GM04504 (cell line): Measurements from ENCODE around the gene RUNX2.
A peak's percentile ranks its signal among the peaks of the same experiment; 100 is the strongest.
"Not testable (repeated sequence)": the region's sequence is repeated elsewhere in the genome, so short reads cannot be mapped to it uniquely, and the experiment has no call there.

Source experiments
- DNase-seq: peaks from one replicate; pipeline ENCODE4 v3.0.0-alpha.2; 2012; ENCODE audit warnings: low read depth

Gene RUNX2

DNA sequence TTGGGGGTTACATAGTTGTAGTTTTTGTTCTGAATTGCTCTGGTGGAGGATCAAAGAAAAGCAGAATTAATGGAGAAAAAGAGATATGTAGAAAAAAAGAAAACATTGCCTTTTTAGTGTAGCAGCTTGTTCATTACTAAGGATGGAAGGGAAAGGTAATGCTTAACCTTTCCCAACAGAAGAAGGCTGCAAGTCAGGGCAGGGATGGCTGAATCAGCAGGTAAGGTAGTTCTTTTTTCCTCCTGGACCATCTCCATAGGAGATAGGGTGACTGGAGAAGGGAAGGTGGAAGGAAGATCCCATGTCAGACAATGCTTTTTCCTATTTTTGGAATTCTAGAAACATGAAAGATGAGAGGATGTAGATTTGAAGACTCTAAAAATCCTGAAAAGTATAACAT lies 129.0 kb downstream of the RUNX2 start:
- DNase-seq: no peak

DNA sequence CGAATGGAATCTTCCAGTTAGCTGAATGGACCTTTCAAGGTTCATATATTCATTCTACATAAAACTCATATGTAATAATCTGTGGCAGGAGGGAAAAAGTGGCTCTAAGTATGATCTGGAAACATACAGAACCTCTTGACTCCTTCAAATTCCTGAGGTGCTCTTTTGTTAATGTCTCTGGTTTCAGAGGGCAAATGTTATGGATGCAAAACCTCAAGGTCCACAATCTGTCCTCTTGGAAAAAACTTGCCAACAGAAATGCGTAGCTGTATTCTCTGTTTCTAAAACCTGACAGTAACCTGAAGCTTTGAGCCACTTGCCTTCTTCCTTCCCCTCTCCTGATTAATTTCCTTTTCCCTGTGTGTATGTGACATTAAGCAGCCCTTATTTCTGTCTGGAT lies 130.5 kb downstream of the RUNX2 start:
- no peak for DNase-seq

DNA sequence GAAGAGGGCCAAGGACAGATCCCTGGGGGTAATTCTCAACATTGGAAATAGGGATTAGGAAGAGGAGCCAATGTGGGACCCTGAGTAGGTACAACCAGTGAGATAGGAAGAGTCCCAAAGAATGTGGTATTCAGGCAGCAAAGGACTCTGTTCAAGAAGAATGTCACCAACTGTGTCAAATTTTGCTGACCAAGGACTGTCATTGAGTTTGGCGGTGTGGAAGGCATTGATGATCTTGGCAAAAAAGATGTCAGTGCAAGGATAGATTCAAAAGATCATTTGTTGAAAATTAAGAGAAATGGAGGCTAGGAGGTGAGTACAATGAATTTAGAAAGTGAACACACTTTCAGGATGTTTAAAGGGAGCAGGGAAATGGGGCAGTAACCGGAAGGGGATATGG lies 132.0 kb downstream of the RUNX2 start:
- no peak for DNase-seq

DNA sequence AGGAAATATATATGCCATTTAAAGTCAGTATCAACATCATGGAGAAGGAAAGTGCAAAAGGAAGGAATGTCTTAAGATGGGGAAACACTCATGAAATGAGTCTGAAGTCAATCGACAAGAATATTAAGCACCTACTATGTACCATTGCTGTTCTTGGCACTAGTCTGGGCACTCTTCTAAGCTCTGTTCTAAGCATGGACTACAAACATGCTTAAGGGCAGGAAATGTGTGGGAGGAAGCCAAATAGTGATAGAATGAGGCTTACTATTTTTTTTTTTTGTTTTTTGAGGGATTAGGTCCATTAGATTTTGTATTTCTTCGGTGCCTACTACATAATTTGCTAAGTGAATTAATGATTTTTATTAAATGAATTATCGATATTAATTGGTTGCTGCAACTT lies 133.4 kb downstream of the RUNX2 start:
- no peak for DNase-seq

DNA sequence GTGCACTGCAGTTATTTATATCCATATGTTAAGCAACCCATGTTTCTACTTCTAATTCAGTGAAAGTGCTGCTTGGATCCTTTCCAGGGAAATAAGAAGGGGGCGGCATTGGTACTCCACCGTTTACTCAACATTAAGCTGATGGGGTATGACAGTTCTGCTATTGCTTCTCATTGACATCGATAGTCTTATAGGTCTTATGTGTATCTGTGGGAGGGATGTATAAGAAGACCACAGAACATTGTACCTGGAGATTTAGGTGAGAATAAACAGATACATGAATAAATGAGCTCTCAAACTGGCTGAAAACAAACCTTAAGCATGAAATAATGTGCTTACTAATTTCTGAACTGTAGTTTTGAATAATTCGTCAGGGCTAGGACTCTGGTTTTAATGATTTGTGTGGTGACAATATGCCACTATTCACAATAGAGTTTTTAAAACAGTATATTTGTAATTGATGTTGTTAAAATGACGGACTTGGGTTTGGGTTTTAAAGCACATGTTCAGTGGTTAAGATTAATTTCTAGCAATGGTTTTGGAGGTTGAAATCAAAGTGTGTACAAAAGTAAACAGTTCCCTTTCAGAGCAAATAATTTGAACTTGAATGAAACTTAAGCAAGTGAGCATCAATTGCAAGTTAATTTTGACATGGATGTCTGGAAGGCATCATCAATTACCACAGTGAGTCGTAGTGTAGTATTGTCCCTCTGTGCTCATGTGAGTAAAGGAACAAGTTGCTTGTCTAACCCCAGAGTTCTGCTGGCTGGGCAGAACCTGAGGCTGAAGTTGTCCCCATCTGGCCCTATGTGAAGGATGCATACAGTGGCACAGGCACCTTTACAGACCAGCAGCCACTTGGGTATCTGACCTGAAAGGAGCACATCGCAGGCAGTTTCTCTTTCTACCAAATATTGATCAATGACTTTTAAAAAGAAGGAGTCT lies 134.3 kb downstream of the RUNX2 start:
- DNase-seq: no peak

DNA sequence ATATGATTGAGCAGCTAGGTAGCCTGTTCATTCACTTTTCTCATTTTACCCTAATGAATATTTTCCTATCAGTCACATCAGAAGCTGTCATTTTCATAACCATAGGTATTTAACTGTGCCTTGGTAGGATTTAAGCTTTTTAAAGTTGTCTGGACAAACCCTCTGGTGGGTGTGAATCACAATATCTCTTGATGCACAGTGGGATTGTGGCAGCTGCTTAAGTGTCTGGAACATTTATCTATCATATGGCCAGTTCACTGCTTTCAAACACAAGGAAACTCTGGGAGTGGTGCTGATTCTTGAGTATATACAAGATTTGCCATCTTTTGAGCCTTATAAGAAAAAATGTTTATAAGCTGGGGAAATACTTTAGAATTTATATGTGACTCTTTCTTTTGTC lies 136.6 kb downstream of the RUNX2 start:
- DNase-seq: no peak

DNA sequence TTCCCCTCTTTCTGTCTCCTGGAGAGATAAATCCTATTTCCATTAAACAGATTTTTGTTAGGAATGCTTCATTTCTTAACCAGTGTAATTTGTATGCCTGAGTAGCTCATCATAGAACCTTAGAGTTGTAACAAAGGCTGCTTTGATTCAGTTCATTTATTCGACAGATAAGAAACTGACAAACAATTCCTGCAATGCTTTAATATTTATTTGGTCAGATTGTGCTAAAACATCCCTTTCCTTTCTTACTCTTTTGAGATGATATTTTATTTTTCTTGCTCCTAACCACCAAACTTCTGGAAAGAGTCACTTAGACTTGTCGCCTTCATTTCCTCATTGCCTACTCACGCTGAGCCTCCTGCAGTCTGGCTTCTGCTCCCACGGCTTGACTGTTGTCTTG lies 138.6 kb downstream of the RUNX2 start:
- no peak for DNase-seq

DNA sequence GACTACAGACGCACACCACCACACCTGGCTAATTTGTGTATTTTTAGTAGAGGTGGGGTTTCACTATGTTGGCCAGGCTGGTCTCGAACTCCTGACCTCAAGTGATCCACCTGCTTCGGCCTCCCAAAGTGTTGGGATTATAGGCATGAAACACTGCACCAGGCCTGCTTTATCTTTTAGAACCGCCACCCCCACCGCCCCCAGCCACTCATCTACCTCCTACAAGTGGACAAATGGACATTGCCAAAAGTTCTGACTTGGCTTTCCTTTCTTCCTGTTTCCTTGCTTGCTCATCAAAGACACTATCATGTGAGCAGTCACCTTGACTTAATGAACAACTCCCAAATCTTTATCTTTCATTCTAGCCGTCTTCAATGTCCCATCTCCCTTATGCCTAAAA lies 139.3 kb downstream of the RUNX2 start:
- DNase-seq: not testable (repeated sequence)

DNA sequence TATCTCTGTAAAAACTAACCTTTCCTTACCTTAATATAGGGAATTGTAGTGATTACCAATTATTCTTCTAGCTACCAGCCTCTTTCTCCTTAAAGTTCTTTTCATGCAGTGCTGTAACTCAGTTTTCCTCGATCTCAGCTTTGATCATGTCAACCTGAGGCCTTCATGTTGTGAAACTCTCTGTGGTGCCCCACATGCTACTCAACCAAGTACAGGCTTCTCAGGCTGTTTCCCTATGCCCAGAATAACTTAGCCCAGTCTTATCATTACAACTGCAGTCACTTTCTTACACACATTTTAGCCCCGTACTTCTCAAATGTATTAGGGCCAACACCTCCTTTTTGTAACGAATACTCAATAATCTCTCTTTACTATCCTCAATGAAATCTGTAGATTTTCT lies 139.7 kb downstream of the RUNX2 start:
- no peak for DNase-seq

DNA sequence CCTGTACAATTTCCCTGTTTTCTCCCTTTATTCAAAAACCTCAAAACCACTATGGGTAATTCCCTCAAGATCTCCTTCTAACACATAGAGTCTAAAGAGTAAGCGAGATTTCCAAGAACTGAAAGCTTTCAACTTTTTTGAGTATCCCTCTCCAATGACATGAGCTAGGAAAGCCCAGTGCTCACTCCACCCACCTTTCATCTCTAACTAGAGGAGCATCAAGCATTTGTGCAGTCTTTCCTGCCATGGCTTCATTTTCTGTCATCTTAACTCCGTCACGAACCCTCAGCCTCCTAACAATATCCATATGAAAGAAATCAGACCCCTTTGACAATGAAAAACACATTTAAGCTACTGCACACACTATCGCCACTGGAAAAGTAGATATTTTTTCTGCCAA lies 141.5 kb downstream of the RUNX2 start:
- DNase-seq: no peak

DNA sequence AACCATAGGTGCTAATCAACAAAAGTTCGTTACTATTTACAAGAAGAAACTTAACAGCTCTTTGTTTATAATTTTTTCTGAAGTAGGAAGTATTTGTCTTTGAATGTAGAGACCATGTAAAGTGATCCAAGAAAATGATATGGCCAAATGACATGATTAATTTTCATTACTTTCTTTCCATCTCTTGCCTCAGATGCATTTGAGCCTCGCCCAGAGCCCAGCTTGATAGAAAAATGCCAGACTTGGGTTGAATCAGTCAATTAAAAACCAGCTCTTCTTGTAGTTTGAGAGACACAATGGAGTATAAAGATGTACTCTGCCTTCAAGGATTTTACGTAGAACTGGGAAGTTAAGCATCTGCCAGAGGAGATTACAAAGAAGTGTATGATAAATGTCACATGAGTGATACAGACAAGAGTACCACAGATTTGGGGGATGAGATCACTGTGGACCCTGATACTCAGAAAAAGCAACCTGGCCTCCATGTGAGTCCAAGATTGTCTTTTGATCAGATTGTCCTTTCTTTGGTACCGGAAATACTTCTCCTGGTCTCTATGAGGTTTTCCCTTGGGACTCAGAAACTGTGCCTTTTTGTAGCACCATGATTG lies 142.1 kb downstream of the RUNX2 start:
- DNase-seq: no peak

DNA sequence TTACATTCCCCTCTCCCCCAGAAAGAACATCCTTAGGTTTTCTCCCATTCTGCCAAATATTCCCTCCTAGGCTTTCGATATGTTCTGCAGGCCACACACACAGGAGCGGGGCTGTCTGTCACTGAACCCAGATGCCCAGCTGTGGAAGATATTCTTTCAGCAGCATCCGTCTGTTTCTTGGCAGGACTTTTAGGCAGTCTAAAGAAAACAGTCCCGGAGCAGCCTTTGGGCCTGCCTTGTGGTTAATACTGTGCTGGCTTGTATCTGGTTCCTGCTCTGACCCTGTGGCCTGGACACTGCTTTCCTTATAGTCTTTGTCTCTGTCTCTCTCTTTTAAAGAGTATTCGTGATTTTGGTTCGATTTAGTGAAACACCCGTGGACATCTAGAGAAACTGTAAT lies 144.3 kb downstream of the RUNX2 start:
- no peak for DNase-seq

DNA sequence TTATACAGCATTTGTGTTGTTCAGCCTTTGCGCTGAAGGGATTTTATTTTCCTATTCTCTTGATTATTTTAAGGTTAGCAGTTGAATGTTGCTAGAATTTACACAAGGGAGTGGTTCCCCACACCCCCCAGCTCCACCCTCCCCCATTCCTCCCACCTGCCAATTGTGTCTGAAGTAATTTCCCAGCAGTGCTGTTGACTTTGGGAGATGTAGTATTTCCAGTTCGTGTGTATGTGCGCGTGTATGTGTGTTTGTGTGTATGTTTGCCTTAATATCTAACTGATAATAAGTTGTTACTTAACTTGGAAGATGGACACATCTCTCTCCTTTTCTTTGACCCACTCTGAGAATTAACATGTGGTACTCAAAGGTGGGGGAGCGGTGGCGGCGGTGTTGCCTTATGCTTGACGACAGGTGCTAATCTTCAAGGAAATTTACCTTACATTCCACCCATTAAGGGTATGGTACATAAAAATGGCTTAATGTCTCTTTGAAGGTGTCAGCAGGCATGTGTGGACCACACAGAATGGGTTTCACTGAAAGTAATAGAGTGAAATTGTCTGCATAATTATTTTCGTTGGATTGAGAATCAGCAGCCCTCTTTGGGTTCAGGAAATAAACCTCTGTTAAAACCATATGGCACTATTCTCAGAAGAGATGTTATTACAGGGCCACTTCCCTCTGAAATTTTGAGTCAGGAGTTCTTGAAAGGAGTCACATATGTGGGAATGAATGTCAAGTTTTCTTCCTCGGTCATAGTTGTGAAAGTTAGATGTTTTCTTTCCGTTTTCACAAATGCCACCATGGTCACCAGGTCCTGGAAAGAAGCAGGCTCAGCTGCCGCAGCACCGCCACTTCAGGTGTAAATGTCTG lies 145.2 kb downstream of the RUNX2 start:
- no peak for DNase-seq

DNA sequence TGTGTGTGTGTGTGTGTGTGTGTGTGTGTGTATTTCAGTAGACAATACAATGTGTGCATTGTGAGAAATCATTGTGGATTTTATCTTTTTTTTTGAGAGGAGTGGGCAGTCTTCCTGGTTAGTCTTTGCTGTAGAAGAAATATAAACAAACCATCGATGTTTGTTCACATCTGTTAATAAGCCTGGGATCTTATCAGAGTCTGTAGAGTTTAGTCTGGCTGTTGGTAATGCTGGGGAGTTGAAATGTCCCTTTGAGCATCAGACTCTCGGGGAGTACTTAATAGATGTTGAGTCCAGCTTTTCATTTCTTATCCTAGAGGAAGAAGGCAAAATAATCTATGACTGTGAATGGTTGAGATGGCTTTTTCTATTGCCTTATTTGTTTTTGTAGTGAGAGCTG lies 146.2 kb downstream of the RUNX2 start:
- no peak for DNase-seq

DNA sequence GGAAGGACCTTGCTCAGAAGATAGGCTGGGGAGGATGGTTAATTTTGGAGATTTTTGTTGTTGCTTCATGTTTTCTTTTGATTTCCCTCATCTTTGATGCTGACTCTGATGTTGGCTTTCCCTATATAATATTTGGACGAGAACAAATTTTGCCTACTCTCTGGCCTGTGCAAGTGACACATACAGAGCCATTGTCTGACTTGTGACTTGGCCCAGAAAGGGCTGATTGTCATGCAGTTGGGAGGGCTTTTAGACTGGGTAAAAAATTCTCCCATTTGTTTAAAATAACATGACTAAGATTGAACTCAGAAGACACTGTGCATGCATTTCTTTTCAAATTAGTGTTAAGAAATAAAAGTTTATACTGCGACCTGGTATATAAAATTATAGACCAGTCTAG lies 148.2 kb downstream of the RUNX2 start:
- DNase-seq: no peak

DNA sequence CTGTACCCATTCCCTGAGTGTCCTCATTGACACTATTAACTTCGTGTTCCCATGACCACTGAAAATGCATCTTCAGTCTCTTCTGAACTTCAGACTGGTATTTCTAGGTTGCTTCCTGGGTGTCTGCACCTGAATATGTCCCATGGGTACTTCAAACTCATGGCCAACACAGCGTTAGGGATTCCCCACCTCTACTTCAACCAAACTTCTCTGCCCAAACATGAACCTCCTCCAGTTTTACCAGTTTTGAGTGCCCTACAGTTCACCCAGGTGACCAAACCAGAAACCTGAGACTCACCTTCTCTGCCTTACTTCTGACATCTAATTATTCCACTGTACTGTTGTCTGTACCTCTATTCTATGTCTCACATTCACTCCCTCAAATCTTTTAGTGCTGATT lies 149.1 kb downstream of the RUNX2 start:
- no peak for DNase-seq

DNA sequence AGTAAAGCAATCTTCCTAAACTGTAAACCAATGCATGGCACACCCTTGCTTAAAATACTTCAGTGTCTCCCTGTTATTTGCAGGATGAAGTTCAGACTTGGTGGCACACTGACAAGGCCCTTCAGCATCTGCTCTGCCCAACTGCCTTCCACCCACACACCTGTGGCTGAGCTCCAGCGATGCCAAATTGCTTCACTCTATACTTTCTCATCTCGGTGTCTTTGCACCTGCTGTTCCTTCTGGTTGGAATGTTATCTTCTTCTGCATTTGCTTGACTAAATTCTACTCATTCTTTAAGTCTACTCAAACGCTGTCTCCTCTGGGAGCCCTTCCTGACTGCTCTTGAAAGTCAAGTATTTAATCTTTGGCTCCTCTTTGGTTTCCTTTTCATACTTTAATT lies 149.7 kb downstream of the RUNX2 start:
- no peak for DNase-seq

DNA sequence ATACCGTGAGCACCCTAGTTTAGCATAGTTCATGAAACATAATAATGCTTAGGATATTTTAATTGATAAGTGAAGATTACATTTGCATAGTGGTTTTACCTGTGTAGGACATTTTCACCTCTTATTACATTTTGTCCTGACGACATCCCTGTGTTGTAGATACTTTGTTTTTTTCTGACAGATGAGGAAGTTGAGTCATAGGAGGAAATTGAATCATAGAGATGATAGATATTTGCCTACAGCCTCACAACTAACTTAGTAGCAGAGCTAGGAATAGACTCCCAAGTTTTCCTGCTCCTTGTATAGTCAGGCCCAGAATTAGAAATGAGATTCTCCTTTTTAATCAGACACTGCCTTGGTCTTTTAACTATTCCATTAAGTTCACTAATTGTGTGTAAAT lies 150.1 kb downstream of the RUNX2 start:
- DNase-seq: peak; percentile 16

DNA sequence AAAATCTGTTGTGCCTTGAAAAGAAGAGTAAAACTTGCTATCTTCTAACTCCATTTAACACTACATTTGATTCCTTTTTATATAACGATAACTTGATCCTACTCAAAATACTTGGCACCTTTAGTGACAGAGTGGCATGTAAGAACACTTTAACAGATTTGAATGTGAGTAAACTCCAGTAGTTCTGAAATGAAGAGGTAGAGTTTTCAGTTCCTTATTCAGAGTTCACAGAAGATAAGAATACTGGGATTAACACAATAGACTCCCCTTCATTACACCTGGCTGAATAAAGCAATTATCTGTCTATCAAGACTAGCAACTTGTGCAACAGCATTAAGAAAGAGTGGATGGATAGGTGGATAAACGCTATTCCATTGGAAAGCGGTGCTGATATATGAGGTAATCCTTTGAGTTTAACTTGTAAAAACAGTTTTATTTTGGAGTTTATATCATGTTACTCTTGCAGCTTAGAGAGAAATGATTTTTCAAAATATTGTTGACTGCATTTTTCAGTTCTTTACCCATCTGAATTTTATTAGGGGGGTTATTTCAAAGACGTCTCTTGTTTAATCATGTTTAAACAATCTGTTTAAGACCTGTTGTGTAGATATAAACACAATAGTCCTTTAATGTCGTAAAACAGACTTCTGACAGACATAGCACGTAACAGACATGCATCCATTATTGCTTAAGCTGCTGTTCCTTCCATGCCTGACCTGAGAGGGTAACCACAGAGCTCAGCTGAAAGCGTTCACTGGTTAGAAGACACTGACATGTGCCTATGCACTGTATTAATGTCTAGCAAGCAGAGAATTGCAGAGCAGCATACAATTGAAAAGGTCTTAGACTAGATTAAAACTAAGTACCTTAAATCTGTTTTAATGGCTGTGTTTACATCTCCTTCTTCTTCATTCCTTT lies 152.0 kb downstream of the RUNX2 start:
- DNase-seq: no peak

DNA sequence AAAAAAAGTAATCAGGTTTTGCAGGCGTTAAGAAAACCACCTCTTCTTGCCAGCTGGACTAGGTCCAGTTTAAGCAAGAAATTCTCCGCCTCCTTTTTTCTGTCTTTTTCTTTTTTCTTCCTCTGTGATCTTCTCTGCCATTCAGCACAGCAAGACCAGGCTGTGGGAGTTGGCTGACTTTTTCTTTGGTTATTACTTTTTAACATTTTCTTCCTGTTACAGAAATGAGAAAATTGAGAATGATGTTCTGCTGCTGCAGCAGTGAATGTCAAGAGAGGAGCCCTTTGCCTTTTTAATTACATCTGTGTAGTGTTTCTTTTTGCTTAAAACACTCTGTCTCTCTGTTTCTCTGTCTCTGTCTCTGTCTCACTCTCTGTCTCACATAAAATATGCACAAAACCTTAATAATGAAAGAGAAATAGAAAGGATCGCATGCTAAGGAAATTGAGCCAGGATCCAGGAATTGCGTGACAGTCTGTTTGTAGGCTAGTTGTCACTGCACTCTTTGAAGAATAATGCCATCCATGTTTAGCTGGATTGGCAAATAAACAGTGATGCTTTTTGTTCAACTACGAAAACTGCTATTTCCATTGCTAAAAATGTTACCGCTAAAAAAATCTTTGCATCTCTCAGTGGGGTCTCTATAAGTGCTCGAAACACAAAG lies 152.8 kb downstream of the RUNX2 start:
- no peak for DNase-seq

DNA sequence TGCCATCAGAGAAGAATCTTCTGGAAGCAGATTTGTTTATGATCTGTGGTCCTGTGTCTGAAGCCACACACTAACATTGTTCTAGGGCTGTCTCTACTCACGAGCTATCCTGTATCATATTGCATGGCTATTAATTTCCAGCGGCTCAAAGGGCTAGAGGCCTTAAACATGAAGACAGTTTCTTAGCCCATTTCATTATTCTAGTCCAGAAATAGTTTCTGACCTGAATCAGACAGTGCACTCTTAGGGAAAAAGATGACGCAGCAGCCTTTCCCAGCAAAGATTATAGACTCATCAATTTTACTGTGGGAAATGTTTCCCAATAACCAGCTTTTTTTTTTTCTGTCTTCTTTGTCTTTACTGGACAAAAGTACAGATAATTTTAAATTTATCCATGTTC lies 154.9 kb downstream of the RUNX2 start:
- peak; percentile 96 for DNase-seq
